ENCODE results near the gene SMYD1.

SMYD1 gene

GRCh38 chr2:88147145-88147544 lies 79.5 kb downstream of the SMYD1 start:
- no peak for DNase-seq

DNA sequence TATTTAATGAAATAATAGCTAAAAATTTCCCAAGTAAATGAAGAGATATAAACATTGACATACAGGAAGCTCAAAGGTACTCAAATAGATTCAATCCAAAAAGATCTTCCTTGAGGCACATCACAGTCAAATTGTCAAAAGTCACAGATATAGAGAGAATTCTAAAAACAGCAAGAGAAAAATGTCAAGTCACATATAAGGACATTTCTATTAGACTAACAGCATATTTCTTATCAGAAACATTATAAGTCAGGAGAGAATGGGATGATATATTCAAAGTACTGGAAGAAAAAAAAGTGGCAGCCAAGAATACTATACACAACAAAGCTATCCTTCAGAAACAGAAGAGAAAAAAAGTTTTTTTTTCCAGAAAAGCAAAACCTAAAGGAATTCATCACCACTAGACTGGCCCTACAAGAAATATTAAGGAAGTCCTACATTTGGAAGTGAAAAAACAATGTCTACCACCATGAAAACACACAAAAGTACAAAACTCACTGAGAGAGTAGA lies 81.4 kb downstream of the SMYD1 start:
- DNase-seq = no peak

DNA sequence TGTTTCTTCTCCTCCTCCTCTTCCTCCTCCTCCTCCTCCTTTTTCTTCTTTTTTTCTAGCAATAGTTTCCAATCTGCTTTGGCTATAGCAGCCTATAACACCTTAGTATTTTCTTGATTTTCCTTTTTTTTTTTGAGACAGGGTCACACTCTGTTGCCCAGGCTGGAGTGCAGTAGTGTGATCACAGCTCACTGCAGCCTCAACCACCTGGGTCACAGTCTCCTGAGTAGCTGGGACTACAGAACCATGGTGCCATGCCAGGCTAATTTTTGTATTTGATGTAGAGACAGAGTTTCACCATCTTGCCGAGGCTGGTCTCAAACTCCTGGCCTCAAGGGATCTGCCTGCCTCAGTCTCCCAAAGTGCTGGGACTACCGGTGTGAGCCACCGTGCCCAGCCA lies 91.9 kb downstream of the SMYD1 start:
- DNase-seq = no peak

DNA sequence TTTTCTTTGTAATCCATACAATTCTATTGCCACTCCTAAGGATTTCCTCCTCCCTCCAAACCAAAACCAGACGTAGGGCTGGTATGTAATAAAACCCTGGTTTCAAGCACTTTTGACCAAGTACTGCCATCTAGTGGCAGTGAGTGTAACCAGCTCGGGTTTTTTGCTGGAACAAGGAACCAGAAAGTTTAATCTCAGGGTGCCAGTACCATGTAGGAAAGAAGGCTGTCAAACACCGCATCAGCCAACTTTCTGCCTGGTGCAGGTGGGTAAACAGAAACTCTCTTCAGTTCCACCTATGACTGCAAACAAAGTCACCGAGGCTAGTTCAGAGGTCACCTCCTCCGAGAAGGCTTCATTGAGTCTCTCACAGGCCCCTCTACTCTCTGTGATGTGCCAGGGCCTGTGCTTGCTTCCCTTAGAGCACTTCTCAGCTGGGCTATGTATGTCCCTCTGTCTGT lies 92.4 kb downstream of the SMYD1 start:
- DNase-seq = peak; percentile 9 to 70

GRCh38 chr2:88160517-88160916 lies 92.9 kb downstream of the SMYD1 start:
- DNase-seq = no peak

GRCh38 chr2:88161446-88162244 lies 94.0 kb downstream of the SMYD1 start:
- no peak for DNase-seq
